Measurements from ENCODE around the gene COPS3.

COPS3 gene

GRCh38 chr17:17322516-17323510 lies 41.8 kb upstream of the COPS3 start:
- DNase-seq (ENCODE audit: low spot score) = no peak
- Histone ChIP-seq H3K4me3 (no peak overlapping the region), H3K27ac (no peak overlapping the region)
- no peak for TF ChIP-seq CTCF (IDR thresholded peaks at IDR 0.05)

GRCh38 chr17:17321356-17322025 lies 40.4 kb upstream of the COPS3 start:
- TF ChIP-seq CTCF (IDR thresholded peaks at IDR 0.05) = no peak
- no peak overlapping the region for H3K27ac ChIP-seq
- DNase-seq (ENCODE audit: low spot score) = peak; percentile 49
- H3K4me3 ChIP-seq = no peak overlapping the region

- Histone ChIP-seq H3K4me3 (no peak overlapping the region), H3K27ac (no peak overlapping the region)
- TF ChIP-seq CTCF (IDR thresholded peaks at IDR 0.05) = no peak
- no peak for DNase-seq (ENCODE audit: low spot score)
Measured at GRCh38 chr17:17320911-17321220, 39.8 kb upstream of the COPS3 start.

- H3K4me3 ChIP-seq = no peak overlapping the region
- DNase-seq (ENCODE audit: low spot score) = peak; percentile 47
- no peak for TF ChIP-seq CTCF (IDR thresholded peaks at IDR 0.05)
- H3K27ac ChIP-seq = no peak overlapping the region
Measured at GRCh38 chr17:17320188-17320910, 39.3 kb upstream of the COPS3 start.

GRCh38 chr17:17315142-17315821 lies 34.2 kb upstream of the COPS3 start:
- DNase-seq (ENCODE audit: low spot score) = peak; percentile 28

More at GRCh38 chr17:17315142-17315821, 34.2 kb upstream of the COPS3 start:
- TF ChIP-seq CTCF (IDR thresholded peaks at IDR 0.05) = no peak
- no peak overlapping the region for H3K4me3 ChIP-seq
- no peak overlapping the region for H3K27ac ChIP-seq

Data from coronary artery (tissue), 2 donors.